Adrenal gland (tissue), 5 donors: ENCODE results near the gene GPR151.

Experiments used
- CTCF ChIP-seq, 6 experiments: fragments of 450-650 bp in 4 of 6; fragments of 200-600 bp in 2 of 6; sonication (generic) in 1 of 6; IDR thresholded peaks; 1 replicate in 5 of 6; 2 replicates in 1 of 6; pipeline versions ENCODE4 v1.5.1 to v1.8.0; 2016 to 2021; ENCODE audit warnings: antibody characterized with exemption in 6 of 6, mild to moderate bottlenecking in 2 of 6, moderate library complexity in 1 of 6
- POLR2A ChIP-seq, 2 donors: fragments of 450-650 bp; IDR thresholded peaks; one replicate each; pipeline ENCODE4 v1.6.1; 2017; ENCODE audit warnings: antibody characterized with exemption in 2 of 2, mild to moderate bottlenecking in 2 of 2, moderate library complexity in 1 of 2
- donor health status: DM: no; HTN: no; CAD: no.

- TF ChIP-seq CTCF (IDR thresholded peaks at IDR 0.05) (no peak), POLR2A (IDR thresholded peaks at IDR 0.05) (no peak)
Measured at GRCh38 chr5:146516151-146516475, at the start of gene GPR151.
